Measurements from ENCODE around the gene GGTLC3. TPM values are rescaled to one million over a fixed set of nuclear protein-coding genes. Genes with fewer than 3 reads are reported as not detected.

GGTLC3 gene
- total RNA-seq, result not detected in 2 replicates

GRCh38 chr22:18518061-18518460 is at the start of gene GGTLC3:
Gene GGTLC3, minus strand, starts transcription at chr22:18518161. Its CDS starts 264 bp downstream, at chr22:18517897.

GRCh38 chr22:18527752-18528596 is 10.0 kb upstream of the GGTLC3 start, which contains the start of gene TMEM191B:
Gene TMEM191B, plus strand, starts transcription at chr22:18527802. Its CDS starts 179 bp downstream, at chr22:18527981.

Other genes starting within 250 kb of the GGTLC3 start
- 0.10 and 0.91 TPM in 2 replicates for gene TMEM191B, start 9.6 kb upstream of the GGTLC3 start, total RNA-seq
- 0.46 and 1.2 TPM in 2 replicates for gene RIMBP3, start 93.8 kb upstream of the GGTLC3 start, total RNA-seq